B cell (primary cell): ENCODE results near the gene SLC12A7.
A peak's percentile ranks its signal among the peaks of the same experiment; 100 is the strongest.

Experiments used
- CTCF ChIP-seq: fragments of 200-600 bp; IDR thresholded peaks from one replicate; pipeline ENCODE4 v1.8.0; 2022; ENCODE audit warnings: antibody characterized with exemption, mild to moderate bottlenecking
- EZH2 ChIP-seq: IDR thresholded peaks from 2 replicates; pipeline ENCODE4 v1.6.1; 2012; ENCODE audit warnings: borderline replicate concordance, low read depth, mild to moderate bottlenecking, moderate library complexity, low read length; ENCODE audit not compliant: insufficient read depth, poor library complexity, severe bottlenecking

DNA sequence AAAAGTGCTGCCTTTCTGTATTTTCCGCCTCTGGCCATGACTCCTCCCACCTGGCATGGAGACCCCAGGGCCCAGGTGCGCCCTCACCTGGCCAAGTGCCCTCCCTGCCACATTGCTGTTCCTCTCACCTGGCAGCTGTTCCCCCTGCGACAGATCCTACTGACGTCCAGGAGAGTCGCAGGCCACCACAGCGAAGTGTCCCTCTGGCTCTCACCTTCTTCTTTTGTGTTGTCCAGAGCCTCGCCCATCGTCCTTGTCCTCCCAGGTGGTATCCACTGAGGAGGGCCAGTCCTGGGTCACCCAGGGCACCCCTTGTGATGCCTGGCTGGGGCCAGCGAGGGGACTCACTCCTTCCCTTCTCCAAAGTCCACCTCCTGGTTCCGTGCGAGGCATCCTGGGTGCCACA lies 100.6 kb downstream of the SLC12A7 start:
- TF ChIP-seq CTCF: peak; percentile 30
- no peak for TF ChIP-seq EZH2
